Measurements from ENCODE around the gene AUTS2. TPM values are rescaled to one million over a fixed set of nuclear protein-coding genes. Genes with fewer than 3 reads are reported as not detected.

The AUTS2 gene
- total RNA-seq, 1 donor from 2014 or later: 53.0 TPM

DNA sequence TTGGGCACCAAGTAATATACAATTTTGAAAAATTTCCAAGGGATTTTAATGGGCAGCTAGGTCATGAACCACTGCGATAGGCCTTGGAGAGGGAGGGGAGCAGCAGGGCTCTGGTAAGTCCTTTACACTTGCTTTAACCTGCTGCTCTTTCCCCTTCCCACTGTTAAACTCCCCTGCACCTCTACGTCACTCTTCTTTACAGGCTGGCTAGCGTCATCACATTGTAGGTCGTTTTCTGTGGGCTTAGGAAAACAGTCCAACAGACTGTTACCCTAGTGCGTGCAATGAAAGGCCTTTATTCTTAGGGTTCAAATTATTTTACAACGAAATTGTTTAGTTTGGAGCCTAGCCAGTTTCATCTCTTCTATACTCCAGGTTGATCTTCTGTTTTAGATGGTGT, 235.7 kb downstream of the AUTS2 start:
- Histone ChIP-seq H3K36me3 (no peaks in the 10 kb centered on the region), H3K4me3 (no peak overlapping the region), H3K27ac (no peak overlapping the region), H3K4me1 (no peaks in the 10 kb centered on the region), H3K9me3 (no peaks in the 10 kb centered on the region), H3K27me3 (no peaks in the 10 kb centered on the region)
- DNase-seq (ENCODE audit: extremely low spot score in 2 of 2): no peak
- TF ChIP-seq, protein P1, sequence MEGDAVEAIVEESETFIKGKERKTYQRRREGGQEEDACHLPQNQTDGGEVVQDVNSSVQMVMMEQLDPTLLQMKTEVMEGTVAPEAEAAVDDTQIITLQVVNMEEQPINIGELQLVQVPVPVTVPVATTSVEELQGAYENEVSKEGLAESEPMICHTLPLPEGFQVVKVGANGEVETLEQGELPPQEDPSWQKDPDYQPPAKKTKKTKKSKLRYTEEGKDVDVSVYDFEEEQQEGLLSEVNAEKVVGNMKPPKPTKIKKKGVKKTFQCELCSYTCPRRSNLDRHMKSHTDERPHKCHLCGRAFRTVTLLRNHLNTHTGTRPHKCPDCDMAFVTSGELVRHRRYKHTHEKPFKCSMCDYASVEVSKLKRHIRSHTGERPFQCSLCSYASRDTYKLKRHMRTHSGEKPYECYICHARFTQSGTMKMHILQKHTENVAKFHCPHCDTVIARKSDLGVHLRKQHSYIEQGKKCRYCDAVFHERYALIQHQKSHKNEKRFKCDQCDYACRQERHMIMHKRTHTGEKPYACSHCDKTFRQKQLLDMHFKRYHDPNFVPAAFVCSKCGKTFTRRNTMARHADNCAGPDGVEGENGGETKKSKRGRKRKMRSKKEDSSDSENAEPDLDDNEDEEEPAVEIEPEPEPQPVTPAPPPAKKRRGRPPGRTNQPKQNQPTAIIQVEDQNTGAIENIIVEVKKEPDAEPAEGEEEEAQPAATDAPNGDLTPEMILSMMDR (IDR thresholded peaks at IDR 0.05): no peak
- TF ChIP-seq POLR2A (IDR thresholded peaks at IDR 0.05) (no peak), POLR2AphosphoS5 (IDR thresholded peaks at IDR 0.05; ENCODE audit: insufficient read depth in 1 of 2, low read depth in 1 of 2) (no peak)
- intact Hi-C loops (cut with DNase I): no loop called here

DNA sequence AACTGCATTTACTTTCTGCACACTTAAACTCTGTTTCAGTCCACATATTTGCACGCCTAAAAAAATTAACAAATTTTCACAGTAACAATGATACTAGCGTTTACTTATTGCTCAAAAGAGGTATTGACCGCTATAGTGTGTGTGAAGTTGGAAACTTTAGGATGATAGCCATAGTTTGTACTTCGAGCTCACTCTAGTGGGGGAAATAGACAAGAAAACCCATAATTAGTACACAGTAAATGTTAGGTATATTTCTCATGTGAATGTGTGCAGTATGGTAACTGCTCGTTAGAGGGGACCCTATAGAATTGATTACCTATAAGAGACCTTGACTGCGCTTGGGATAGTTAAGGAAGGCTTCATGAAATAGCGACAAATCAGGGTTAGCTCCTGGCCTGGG, 238.4 kb downstream of the AUTS2 start:
- H3K36me3 ChIP-seq: no peaks in the 10 kb centered on the region
- H3K4me1 ChIP-seq: no peaks in the 10 kb centered on the region
- no peak for TF ChIP-seq POLR2A (IDR thresholded peaks at IDR 0.05)
- TF ChIP-seq, protein P1 (IDR thresholded peaks at IDR 0.05): no peak
- no peak for TF ChIP-seq POLR2AphosphoS5 (IDR thresholded peaks at IDR 0.05; ENCODE audit: insufficient read depth in 1 of 2, low read depth in 1 of 2)
- H3K27me3 ChIP-seq: no peaks in the 10 kb centered on the region
- intact Hi-C loops (cut with DNase I): no loop called here
- H3K4me3 ChIP-seq: no peak overlapping the region
- no peak overlapping the region for H3K27ac ChIP-seq
- no peak for DNase-seq (ENCODE audit: extremely low spot score in 2 of 2)
- H3K9me3 ChIP-seq: no peaks in the 10 kb centered on the region

DNA sequence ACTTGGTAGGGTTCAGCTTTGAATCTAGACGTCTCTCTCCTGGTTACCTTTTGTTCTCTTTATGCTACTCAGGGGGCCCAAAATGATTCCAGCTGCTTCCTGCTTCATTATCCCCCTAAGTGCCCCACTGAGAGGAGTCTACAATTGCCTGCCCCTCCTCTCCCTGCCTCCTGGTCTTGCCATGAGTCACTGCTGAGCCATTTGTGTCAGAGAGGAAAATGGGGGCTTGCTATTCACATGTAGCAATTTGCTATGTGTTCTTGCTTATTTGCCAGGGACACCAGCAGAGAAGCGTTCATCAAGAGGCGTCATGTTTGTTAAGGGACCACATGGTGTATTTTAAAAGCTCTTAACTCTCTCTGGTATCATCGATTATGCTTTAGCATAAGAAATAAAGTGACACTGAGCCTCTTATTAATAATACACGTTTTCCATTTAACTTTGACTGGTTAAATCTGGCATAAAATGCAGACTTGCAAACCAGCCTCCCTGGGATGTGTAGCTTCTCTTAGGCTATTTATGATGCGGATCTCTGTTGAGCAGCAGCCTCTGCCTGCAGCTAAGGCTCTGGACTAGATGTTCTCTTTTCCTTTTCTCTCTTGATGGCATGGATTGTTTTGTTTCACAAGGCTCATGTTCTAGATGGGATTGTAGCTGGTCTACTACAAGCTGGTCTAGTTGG, 239.3 kb downstream of the AUTS2 start:
- Histone ChIP-seq H3K9me3 (no peaks in the 10 kb centered on the region), H3K4me1 (no peaks in the 10 kb centered on the region), H3K27me3 (no peaks in the 10 kb centered on the region), H3K27ac (no peak overlapping the region), H3K4me3 (no peak overlapping the region), H3K36me3 (no peaks in the 10 kb centered on the region)
- TF ChIP-seq, protein P1 (IDR thresholded peaks at IDR 0.05): no peak
- TF ChIP-seq POLR2AphosphoS5 (IDR thresholded peaks at IDR 0.05; ENCODE audit: insufficient read depth in 1 of 2, low read depth in 1 of 2) (no peak), POLR2A (IDR thresholded peaks at IDR 0.05) (no peak)
- DNase-seq (ENCODE audit: extremely low spot score in 2 of 2): no peak
- intact Hi-C loops (cut with DNase I): no loop called here

DNA sequence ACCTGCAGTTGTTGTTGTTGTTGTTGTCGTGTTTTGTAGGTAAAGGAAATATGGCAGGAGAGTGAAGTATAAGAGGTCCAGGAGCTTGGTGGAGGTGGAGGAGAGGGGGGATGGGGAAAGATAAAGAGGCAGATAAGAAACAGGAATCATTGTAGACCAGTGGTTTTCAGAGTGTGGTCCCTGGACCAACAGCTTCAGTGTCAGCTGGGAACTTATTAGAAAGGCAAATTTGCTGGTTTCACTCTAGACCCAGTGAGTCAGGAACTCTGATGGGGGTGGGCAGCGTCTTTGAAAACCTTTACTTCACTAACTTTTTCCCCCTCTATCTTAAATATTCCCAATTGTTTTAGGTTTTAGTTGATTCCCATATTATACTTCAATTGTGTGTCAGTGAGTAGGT, 241.5 kb downstream of the AUTS2 start:
- no peak for TF ChIP-seq POLR2A (IDR thresholded peaks at IDR 0.05)
- no peak for TF ChIP-seq POLR2AphosphoS5 (IDR thresholded peaks at IDR 0.05; ENCODE audit: insufficient read depth in 1 of 2, low read depth in 1 of 2)
- TF ChIP-seq, protein P1 (IDR thresholded peaks at IDR 0.05): no peak
- H3K27me3 ChIP-seq: no peaks in the 10 kb centered on the region
- H3K9me3 ChIP-seq: no peaks in the 10 kb centered on the region
- intact Hi-C loops (cut with DNase I): no loop called here
- no peaks in the 10 kb centered on the region for H3K4me1 ChIP-seq
- DNase-seq (ENCODE audit: extremely low spot score in 2 of 2): no peak
- no peak overlapping the region for H3K27ac ChIP-seq
- H3K36me3 ChIP-seq: no peaks in the 10 kb centered on the region
- no peak overlapping the region for H3K4me3 ChIP-seq

DNA sequence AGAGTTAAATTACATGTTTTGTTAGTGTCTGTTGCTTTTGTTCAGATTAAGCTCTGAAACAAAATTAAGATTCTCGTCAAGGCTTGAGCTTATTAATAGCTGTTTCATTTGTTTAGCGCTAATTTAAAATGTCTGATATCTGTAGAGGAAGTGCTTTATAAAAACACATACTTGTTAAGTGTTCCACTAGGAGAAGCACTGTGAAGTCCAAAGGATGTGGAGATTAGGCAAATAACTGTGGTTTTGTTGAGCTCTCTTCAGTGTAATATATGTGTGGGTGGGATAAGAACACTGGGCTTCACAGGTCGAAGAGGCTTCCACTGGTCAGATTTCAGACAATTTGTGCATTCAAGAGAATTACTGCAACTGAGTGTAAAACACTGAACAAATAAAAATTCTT, 242.0 kb downstream of the AUTS2 start:
- H3K9me3 ChIP-seq: no peaks in the 10 kb centered on the region
- H3K36me3 ChIP-seq: no peaks in the 10 kb centered on the region
- no peak overlapping the region for H3K4me3 ChIP-seq
- no peaks in the 10 kb centered on the region for H3K27me3 ChIP-seq
- TF ChIP-seq, protein P1 (IDR thresholded peaks at IDR 0.05): no peak
- no peak for TF ChIP-seq POLR2AphosphoS5 (IDR thresholded peaks at IDR 0.05; ENCODE audit: insufficient read depth in 1 of 2, low read depth in 1 of 2)
- no peak for TF ChIP-seq POLR2A (IDR thresholded peaks at IDR 0.05)
- no peak overlapping the region for H3K27ac ChIP-seq
- no peak for DNase-seq (ENCODE audit: extremely low spot score in 2 of 2)
- intact Hi-C loops (cut with DNase I): no loop called here
- H3K4me1 ChIP-seq: no peaks in the 10 kb centered on the region

Data from vagina (tissue), 2 donors.